ENCODE results near the gene TMPO. TPM values are rescaled to one million over a fixed set of nuclear protein-coding genes. Genes with fewer than 3 reads are reported as not detected.
"Not testable (repeated sequence)": the region's sequence is repeated elsewhere in the genome, so short reads cannot be mapped to it uniquely, and the experiment has no call there.

Gene TMPO
- total and polyA plus RNA-seq, 8 donors: 22.8 to 209 (median 58.8) TPM

- WGBS, 5 donors: 0 to 1% (median 0%) methylated on average over 16 to 35 of the region's 35 CpGs
- intact Hi-C loops (cut with DNase I; ENCODE audit: low total_unique reads): no loop called here
- H3K4me3 ChIP-seq: peak overlapping the region; percentile 86 to 95 (median 88)
- H3K27me3 ChIP-seq: no peaks in the 10 kb centered on the region
- TF ChIP-seq POLR2A (IDR thresholded peaks at IDR 0.05): no peak
- peak in 1 of 3 donors; percentile 3 for TF ChIP-seq POLR2AphosphoS5 (IDR thresholded peaks at IDR 0.05)
- H3K36me3 ChIP-seq: peaks cover 25 to 35% (median 30%) of the 10 kb centered on the region in 4 donors
- H3K4me1 ChIP-seq: peaks cover 6 to 40% (median 29%) of the 10 kb centered on the region in 4 donors
- peak; percentile 44 to 75 for DNase-seq
- H3K9me3 ChIP-seq: no peaks in the 10 kb centered on the region
- peak overlapping the region; percentile 93 to 99 (median 98) for H3K27ac ChIP-seq
Observed at GRCh38 chr12:98594050-98594835, 78.9 kb downstream of the TMPO start.

- WGBS, 5 donors: 41 to 55% (median 47%) methylated on average over 3 of the region's 3 CpGs
- peak in 1 of 2 donors; percentile 39 for DNase-seq
- TF ChIP-seq POLR2A (IDR thresholded peaks at IDR 0.05): no peak
- no peak for TF ChIP-seq EP300 (IDR thresholded peaks at IDR 0.05)
- no peak for TF ChIP-seq POLR2AphosphoS5 (IDR thresholded peaks at IDR 0.05)
- no peak for TF ChIP-seq CTCF (IDR thresholded peaks at IDR 0.05)
- Histone ChIP-seq H3K36me3 (peaks cover 37 to 47% (median 42%) of the 10 kb centered on the region in 4 donors), H3K9me3 (no peaks in the 10 kb centered on the region), H3K27ac (peak overlapping the region in 4 of 5 donors; percentile 98 to 99 (median 98)), H3K4me3 (peak overlapping the region; percentile 86 to 95 (median 88)), H3K27me3 (no peaks in the 10 kb centered on the region), H3K4me1 (peaks cover 6 to 40% (median 29%) of the 10 kb centered on the region in 4 donors)
- intact Hi-C loops (cut with DNase I; ENCODE audit: low total_unique reads): no loop called here
Observed at GRCh38 chr12:98595243-98595988, 80.0 kb downstream of the TMPO start.

- WGBS, 5 donors: 80 to 91% (median 90%) methylated on average over 5 of the region's 5 CpGs
- peaks cover 54 to 66% (median 61%) of the 10 kb centered on the region in 4 donors for H3K36me3 ChIP-seq
- intact Hi-C loops (cut with DNase I; ENCODE audit: low total_unique reads): not testable (repeated sequence)
Observed at GRCh38 chr12:98597313-98597712, 81.9 kb downstream of the TMPO start.

More at GRCh38 chr12:98597313-98597712, 81.9 kb downstream of the TMPO start:
- H3K27me3 ChIP-seq, H3K4me3 ChIP-seq, H3K9me3 ChIP-seq, DNase-seq, H3K27ac ChIP-seq: not testable (repeated sequence)
- peaks cover 6 to 40% (median 29%) of the 10 kb centered on the region in 4 donors for H3K4me1 ChIP-seq

Small RNAs within 50 kb of the gene (small RNA-seq; reads per million reads assigned to genes)
- gene SNORA53: 7.3 to 33.4 (median 15.7) reads per million in 4 donors

Other genes with a start within 250 kb of the TMPO start
- 100 to 1,000 TPM; 308 to 594 (median 355) TPM for gene SLC25A3, start 78.1 kb downstream of the TMPO start, total RNA-seq
- 100 to 1,000 TPM; 418 to 479 (median 432) TPM for gene SLC25A3, start 78.1 kb downstream of the TMPO start, polyA plus RNA-seq
- gene IKBIP, start 129.2 kb downstream of the TMPO start, total RNA-seq: 10 to 100 TPM in 1 of 5 donors, 1 to 10 TPM in 2, under 1 TPM in 2; under 0.01 to 14.5 (median 3.0) TPM
- gene IKBIP, start 129.2 kb downstream of the TMPO start, polyA plus RNA-seq: 1 to 10 TPM; 5.2 to 5.8 (median 5.7) TPM
- 10 to 100 TPM in 4 of 5 donors, 1 to 10 TPM in 1; 9.9 to 93.9 (median 37.5) TPM for gene APAF1, start 129.7 kb downstream of the TMPO start, total RNA-seq
- 1 to 10 TPM; 4.4 to 5.7 (median 5.2) TPM for gene APAF1, start 129.7 kb downstream of the TMPO start, polyA plus RNA-seq